ENCODE data around the gene MED12. TPM values are rescaled to one million over a fixed set of nuclear protein-coding genes. Genes with fewer than 3 reads are reported as not detected.

Gene MED12
- total and polyA plus RNA-seq, 2 of the 8 experiments (the other 6 are each of a cell fraction or from before 2014, with no cell fraction given) = 19.4 to 48.9 TPM

DNA sequence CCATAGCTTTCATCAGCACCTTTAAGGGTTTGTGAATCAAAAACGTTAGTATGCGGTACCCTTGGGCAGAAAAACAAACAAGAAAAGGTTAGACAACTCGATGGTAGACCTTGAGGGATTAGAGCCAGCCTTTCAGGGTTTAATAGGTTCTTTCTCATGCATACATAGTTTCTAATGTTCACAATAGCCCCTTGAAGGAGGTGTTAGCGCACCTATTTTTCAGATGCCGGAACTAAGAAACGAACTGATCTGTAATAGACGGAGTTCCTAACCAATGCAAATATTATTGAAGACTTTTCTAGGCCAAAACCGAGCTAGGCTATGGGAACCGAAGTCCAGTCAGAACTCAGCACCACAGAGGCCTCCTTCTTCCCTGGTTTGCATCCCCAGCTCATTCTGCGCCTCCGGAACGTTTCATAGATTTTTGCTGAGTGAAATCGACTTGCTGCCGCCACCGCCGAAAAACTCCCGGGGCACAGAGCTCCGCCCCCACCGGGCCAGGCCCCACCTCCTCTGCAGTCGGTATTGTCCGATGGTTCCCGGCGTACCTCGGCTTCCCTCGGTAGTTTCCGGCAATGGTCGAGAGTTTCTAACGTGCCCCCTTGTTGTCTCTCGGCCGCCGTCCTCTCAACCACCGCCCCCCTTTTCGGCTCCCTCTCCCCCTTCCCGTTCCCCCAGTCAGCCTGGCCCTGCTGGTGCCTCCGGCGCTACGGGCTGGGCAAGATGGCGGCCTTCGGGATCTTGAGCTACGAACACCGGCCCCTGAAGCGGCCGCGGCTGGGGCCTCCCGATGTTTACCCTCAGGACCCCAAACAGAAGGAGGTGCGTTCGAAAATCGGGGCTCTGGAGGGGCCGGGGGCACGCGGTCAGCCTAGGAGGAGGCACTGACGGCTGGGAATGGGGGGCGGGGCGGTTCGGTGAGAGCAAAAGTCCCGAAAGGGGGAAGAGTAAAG, at the start of gene MED12 (continued):
- TF ChIP-seq, protein P1, sequence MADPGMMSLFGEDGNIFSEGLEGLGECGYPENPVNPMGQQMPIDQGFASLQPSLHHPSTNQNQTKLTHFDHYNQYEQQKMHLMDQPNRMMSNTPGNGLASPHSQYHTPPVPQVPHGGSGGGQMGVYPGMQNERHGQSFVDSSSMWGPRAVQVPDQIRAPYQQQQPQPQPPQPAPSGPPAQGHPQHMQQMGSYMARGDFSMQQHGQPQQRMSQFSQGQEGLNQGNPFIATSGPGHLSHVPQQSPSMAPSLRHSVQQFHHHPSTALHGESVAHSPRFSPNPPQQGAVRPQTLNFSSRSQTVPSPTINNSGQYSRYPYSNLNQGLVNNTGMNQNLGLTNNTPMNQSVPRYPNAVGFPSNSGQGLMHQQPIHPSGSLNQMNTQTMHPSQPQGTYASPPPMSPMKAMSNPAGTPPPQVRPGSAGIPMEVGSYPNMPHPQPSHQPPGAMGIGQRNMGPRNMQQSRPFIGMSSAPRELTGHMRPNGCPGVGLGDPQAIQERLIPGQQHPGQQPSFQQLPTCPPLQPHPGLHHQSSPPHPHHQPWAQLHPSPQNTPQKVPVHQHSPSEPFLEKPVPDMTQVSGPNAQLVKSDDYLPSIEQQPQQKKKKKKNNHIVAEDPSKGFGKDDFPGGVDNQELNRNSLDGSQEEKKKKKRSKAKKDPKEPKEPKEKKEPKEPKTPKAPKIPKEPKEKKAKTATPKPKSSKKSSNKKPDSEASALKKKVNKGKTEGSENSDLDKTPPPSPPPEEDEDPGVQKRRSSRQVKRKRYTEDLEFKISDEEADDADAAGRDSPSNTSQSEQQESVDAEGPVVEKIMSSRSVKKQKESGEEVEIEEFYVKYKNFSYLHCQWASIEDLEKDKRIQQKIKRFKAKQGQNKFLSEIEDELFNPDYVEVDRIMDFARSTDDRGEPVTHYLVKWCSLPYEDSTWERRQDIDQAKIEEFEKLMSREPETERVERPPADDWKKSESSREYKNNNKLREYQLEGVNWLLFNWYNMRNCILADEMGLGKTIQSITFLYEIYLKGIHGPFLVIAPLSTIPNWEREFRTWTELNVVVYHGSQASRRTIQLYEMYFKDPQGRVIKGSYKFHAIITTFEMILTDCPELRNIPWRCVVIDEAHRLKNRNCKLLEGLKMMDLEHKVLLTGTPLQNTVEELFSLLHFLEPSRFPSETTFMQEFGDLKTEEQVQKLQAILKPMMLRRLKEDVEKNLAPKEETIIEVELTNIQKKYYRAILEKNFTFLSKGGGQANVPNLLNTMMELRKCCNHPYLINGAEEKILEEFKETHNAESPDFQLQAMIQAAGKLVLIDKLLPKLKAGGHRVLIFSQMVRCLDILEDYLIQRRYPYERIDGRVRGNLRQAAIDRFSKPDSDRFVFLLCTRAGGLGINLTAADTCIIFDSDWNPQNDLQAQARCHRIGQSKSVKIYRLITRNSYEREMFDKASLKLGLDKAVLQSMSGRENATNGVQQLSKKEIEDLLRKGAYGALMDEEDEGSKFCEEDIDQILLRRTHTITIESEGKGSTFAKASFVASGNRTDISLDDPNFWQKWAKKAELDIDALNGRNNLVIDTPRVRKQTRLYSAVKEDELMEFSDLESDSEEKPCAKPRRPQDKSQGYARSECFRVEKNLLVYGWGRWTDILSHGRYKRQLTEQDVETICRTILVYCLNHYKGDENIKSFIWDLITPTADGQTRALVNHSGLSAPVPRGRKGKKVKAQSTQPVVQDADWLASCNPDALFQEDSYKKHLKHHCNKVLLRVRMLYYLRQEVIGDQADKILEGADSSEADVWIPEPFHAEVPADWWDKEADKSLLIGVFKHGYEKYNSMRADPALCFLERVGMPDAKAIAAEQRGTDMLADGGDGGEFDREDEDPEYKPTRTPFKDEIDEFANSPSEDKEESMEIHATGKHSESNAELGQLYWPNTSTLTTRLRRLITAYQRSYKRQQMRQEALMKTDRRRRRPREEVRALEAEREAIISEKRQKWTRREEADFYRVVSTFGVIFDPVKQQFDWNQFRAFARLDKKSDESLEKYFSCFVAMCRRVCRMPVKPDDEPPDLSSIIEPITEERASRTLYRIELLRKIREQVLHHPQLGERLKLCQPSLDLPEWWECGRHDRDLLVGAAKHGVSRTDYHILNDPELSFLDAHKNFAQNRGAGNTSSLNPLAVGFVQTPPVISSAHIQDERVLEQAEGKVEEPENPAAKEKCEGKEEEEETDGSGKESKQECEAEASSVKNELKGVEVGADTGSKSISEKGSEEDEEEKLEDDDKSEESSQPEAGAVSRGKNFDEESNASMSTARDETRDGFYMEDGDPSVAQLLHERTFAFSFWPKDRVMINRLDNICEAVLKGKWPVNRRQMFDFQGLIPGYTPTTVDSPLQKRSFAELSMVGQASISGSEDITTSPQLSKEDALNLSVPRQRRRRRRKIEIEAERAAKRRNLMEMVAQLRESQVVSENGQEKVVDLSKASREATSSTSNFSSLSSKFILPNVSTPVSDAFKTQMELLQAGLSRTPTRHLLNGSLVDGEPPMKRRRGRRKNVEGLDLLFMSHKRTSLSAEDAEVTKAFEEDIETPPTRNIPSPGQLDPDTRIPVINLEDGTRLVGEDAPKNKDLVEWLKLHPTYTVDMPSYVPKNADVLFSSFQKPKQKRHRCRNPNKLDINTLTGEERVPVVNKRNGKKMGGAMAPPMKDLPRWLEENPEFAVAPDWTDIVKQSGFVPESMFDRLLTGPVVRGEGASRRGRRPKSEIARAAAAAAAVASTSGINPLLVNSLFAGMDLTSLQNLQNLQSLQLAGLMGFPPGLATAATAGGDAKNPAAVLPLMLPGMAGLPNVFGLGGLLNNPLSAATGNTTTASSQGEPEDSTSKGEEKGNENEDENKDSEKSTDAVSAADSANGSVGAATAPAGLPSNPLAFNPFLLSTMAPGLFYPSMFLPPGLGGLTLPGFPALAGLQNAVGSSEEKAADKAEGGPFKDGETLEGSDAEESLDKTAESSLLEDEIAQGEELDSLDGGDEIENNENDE (IDR thresholded peaks at IDR 0.05; ENCODE audit: insufficient replicate concordance, low read length) = no peak
- peak; percentile 32; the same call in 1 of the 2 replicates for TF ChIP-seq POLR2AphosphoS5 (IDR thresholded peaks at IDR 0.05; ENCODE audit: low read depth, low read length)
- no peak for TF ChIP-seq CEBPB (IDR thresholded peaks at IDR 0.05; ENCODE audit: low read depth, low read length)
- no peak for TF ChIP-seq SIRT6 (IDR thresholded peaks at IDR 0.05; ENCODE audit: low read length)
- no peak for TF ChIP-seq CREB1 (IDR thresholded peaks at IDR 0.05)
- no peak for TF ChIP-seq CBX8 (IDR thresholded peaks at IDR 0.05; ENCODE audit: borderline replicate concordance, low read depth, low read length)
- TF ChIP-seq, protein P2, sequence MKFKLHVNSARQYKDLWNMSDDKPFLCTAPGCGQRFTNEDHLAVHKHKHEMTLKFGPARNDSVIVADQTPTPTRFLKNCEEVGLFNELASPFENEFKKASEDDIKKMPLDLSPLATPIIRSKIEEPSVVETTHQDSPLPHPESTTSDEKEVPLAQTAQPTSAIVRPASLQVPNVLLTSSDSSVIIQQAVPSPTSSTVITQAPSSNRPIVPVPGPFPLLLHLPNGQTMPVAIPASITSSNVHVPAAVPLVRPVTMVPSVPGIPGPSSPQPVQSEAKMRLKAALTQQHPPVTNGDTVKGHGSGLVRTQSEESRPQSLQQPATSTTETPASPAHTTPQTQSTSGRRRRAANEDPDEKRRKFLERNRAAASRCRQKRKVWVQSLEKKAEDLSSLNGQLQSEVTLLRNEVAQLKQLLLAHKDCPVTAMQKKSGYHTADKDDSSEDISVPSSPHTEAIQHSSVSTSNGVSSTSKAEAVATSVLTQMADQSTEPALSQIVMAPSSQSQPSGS (IDR thresholded peaks at IDR 0.05; ENCODE audit: low read length) = no peak
- no peak for TF ChIP-seq JUND (IDR thresholded peaks at IDR 0.05; ENCODE audit: low read length)

All from H1 (cell line).